ENCODE data around the gene COL7A1.

The COL7A1 gene

DNA sequence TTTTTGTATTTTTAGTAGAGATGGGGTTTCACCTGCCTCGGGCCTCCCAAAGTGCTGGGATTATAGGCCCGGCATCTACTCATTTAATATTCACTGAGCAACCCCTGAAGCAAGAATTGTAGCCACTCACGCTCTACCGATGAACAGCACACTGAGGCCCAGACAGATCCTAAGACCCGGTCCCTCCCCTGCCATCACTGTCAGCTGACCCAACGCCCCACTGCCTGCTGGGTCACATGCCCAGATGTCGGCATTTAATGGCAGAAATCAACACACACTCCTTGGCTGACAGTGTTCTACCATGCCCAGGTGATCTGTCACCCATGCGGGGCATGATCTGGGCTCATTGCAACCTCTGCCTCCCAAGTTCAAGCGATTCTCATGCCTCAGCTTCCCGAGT, 29.6 kb upstream of the COL7A1 start:
- H3K4me3 ChIP-seq, result no peak overlapping the region
- H3K9ac ChIP-seq (ENCODE audit: insufficient read length), result no peak overlapping the region
- H3K36me3 ChIP-seq (ENCODE audit: insufficient read depth, low read length), result no peaks in the 10 kb centered on the region
- TF ChIP-seq EZH2 (IDR thresholded peaks at IDR 0.05), result no peak
- TF ChIP-seq FOXP2 (optimal IDR thresholded peaks at IDR 0.05; ENCODE audit: control extremely low read depth, extremely low read length, insufficient read depth), result no peak
- TF ChIP-seq POLR2AphosphoS5 (IDR thresholded peaks at IDR 0.05; ENCODE audit: borderline replicate concordance, low read depth, low read length), result no peak
- H3K27ac ChIP-seq, result no peak overlapping the region
- H3K9me3 ChIP-seq (ENCODE audit: low read depth, low read length), result no peaks in the 10 kb centered on the region
- no peak for DNase-seq (ENCODE audit: low read depth, low spot score)

DNA sequence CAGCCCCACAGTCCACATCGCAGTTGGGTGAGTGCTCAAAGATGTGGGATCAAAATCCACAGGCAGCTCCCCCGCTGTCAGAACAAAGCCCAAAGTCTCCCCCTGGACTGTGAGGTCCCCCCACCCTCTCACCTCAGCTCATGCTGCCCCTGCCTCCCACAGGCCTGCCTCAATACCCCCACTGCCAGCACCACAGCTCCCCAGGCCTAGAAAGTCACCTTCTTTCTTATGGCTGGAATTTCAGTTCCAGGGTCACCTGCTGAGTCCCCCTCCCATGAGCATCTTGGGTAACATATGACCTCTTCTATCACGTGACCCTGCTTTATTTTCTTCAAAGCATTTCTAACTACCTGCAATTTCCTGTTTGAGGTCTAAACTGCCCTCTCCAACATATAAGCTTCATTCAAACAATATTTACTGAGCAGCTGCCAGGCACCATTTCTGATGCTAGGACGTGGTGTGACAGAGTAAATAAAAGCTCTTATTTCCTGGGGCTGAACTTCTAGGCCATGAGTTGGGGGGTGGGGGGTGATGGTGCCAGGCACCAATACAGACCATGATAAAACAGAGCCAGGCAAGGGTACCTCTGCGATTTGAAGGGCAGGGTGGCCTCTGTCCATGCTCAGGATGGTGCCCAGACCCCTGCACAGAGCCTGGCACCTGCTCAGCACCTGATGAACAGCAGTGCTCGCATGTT, 28.9 kb upstream of the COL7A1 start:
- DNase-seq (ENCODE audit: low read depth, low spot score), result no peak
- no peak overlapping the region for H3K27ac ChIP-seq
- no peaks in the 10 kb centered on the region for H3K36me3 ChIP-seq (ENCODE audit: insufficient read depth, low read length)
- H3K9ac ChIP-seq (ENCODE audit: insufficient read length), result no peak overlapping the region
- no peaks in the 10 kb centered on the region for H3K9me3 ChIP-seq (ENCODE audit: low read depth, low read length)
- TF ChIP-seq EZH2 (IDR thresholded peaks at IDR 0.05), result no peak
- no peak for TF ChIP-seq POLR2AphosphoS5 (IDR thresholded peaks at IDR 0.05; ENCODE audit: borderline replicate concordance, low read depth, low read length)
- no peak for TF ChIP-seq FOXP2 (optimal IDR thresholded peaks at IDR 0.05; ENCODE audit: control extremely low read depth, extremely low read length, insufficient read depth)
- no peak overlapping the region for H3K4me3 ChIP-seq

DNA sequence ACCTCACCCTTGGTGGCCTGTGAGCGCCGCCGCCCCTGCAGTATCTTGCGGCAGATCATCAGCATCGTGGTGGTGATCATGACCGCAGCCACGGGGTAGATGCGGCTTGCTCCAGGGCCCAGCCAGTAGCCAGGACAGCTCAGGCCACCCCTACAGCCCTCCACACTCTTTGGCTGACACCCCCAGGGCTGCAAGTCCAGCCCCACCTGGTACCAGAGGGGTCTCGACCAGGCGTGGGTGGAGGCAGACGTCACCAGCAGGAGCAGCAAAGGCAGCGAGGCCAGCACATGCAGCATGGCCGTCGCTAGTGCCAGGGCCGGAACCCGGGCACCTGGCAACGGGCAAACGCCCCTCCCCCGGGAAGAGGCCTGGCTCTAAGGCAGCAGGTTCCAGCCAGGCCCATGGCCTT, 26.3 kb upstream of the COL7A1 start, which contains the start of gene TMEM89:
TMEM89 (minus strand) TSS at position 309 of the 409 bp plus-strand sequence; CDS start at position 296, 13 bp downstream.
- Histone ChIP-seq H3K9ac (ENCODE audit: insufficient read length) (no peak within 1 kb of the TSS), H3K27ac (no peak within 1 kb of the TSS), H3K9me3 (ENCODE audit: low read depth, low read length) (no peaks in the 10 kb centered on the region), H3K36me3 (ENCODE audit: insufficient read depth, low read length) (no peaks in the 10 kb centered on the region), H3K4me3 (no peak within 1 kb of the TSS)
- DNase-seq (ENCODE audit: low read depth, low spot score), result no peak
- TF ChIP-seq FOXP2 (optimal IDR thresholded peaks at IDR 0.05; ENCODE audit: control extremely low read depth, extremely low read length, insufficient read depth), result no peak
- no peak for TF ChIP-seq POLR2AphosphoS5 (IDR thresholded peaks at IDR 0.05; ENCODE audit: borderline replicate concordance, low read depth, low read length)

DNA sequence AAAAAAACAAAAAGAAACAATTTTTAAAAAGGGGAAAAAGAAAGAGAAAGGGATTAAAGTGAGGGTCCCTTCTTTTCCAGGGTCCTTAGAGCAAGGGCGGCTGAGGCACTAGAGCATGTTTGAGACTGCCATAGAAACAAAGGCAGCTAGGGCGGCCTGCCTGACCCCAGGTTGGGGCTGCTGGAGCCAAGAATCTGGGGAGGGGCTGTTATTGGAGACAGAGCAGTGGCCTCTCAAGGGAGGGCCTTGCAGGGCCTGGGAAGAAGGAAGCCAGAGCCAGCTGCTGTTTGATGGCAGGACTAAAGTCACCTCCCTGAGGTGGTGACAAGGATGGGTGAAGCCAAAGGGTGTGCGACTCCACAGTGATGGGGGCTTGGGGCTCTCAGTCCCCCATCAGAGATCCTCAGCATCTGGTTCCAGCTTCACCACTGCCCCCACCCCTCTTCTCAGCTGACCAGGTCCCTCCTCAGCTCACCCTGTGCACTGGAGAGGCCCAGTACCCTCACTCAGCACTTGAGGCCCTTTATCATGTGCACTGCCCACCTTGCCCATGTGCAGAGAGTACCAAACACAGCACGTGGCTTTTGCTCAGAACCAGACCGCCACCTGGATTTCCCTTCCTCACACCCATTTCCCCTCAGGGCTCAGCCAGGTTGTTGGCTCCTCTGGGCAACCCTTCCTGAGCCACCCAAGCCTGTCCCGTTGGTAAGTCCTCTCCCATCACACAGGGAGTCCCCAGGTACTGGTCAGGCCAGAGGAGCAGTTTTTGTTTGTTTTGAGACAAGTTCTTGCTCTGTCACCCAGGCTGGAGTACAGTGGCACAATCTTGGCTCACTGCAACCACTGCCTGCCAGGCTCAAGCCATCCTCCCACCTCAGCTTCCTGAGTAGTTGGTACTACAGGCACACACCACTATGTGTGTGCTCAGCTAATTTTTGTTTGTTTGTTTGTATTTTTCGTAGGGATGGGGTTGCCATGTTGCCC, 24.7 kb upstream of the COL7A1 start:
- Histone ChIP-seq H3K36me3 (ENCODE audit: insufficient read depth, low read length) (no peaks in the 10 kb centered on the region), H3K9me3 (ENCODE audit: low read depth, low read length) (no peaks in the 10 kb centered on the region), H3K27ac (no peak overlapping the region), H3K4me3 (no peak overlapping the region), H3K9ac (ENCODE audit: insufficient read length) (no peak overlapping the region)
- TF ChIP-seq EZH2 (IDR thresholded peaks at IDR 0.05) (no peak), POLR2AphosphoS5 (IDR thresholded peaks at IDR 0.05; ENCODE audit: borderline replicate concordance, low read depth, low read length) (no peak), FOXP2 (optimal IDR thresholded peaks at IDR 0.05; ENCODE audit: control extremely low read depth, extremely low read length, insufficient read depth) (no peak)
- DNase-seq (ENCODE audit: low read depth, low spot score), result no peak

DNA sequence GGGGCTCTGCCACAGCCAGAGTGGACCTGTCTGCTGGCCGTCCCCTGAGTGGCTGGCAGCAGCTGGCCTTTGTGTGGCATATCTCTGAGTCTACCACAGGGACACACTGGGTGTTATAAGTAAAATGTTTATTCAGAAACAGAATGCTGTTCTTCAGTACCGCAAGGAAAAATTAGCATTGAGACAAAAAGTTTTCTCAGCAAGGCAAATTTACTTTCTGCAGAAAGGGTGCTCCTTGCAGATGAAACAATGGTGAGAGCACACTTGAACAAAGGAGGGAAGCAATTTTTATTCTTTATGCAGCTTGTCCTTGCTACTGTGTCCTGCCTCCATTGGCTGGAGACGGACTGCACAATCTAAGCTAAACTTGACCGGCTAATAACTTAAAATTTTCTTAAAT, 22.4 kb upstream of the COL7A1 start:
- no peak for DNase-seq (ENCODE audit: low read depth, low spot score)
- TF ChIP-seq FOXP2 (optimal IDR thresholded peaks at IDR 0.05; ENCODE audit: control extremely low read depth, extremely low read length, insufficient read depth), result no peak
- TF ChIP-seq EZH2 (IDR thresholded peaks at IDR 0.05), result no peak
- TF ChIP-seq POLR2AphosphoS5 (IDR thresholded peaks at IDR 0.05; ENCODE audit: borderline replicate concordance, low read depth, low read length), result no peak
- Histone ChIP-seq H3K9ac (ENCODE audit: insufficient read length) (no peak overlapping the region), H3K36me3 (ENCODE audit: insufficient read depth, low read length) (no peaks in the 10 kb centered on the region), H3K4me3 (no peak overlapping the region), H3K27ac (no peak overlapping the region), H3K9me3 (ENCODE audit: low read depth, low read length) (no peaks in the 10 kb centered on the region)

DNA sequence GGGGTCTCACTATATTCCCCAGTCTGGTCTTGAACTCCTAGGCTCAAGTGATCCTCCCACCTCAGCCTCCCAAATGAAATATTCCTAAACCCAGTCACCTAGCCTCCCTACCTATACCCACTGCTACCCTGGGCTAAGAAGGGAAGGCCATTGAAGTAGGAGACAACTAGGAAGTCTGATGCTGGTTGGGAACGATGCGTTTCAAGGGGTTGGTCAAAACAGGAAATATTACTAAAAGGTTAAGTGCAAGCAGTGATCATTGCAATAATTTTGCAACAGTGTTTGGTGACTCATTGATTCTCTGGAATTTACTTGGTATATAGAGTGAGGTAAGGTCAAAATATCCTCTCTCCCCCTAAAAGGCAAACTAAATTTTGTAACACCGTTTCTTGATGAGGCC, 18.9 kb upstream of the COL7A1 start:
- H3K4me3 ChIP-seq, result no peak overlapping the region

DNA sequence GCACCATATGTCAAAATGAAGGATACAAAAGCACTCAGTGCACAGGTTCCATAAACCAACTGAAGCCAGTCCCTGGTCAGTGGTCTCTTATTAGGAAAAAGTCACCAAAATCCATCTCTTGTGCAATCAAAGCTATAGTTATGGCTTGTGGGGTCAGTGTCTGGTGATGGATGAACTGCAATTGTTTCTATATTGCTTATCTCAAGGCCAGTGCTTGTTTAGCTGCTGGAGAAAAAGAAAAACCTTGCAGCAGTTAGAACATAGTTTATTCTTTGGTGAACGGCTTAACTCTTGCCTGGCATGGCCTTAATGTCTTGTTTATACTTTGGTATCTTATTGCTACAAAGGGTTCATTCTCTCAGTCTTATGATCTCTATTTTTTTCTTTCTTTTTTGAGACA, 17.2 kb upstream of the COL7A1 start:
- Histone ChIP-seq H3K4me3 (no peak overlapping the region), H3K27ac (no peak overlapping the region), H3K9ac (ENCODE audit: insufficient read length) (no peak overlapping the region), H3K36me3 (ENCODE audit: insufficient read depth, low read length) (peaks cover 5% of the 10 kb centered on the region; the same call in 1 of the 2 replicates), H3K9me3 (ENCODE audit: low read depth, low read length) (no peaks in the 10 kb centered on the region)
- no peak for DNase-seq (ENCODE audit: low read depth, low spot score)
- no peak for TF ChIP-seq FOXP2 (optimal IDR thresholded peaks at IDR 0.05; ENCODE audit: control extremely low read depth, extremely low read length, insufficient read depth)
- no peak for TF ChIP-seq POLR2AphosphoS5 (IDR thresholded peaks at IDR 0.05; ENCODE audit: borderline replicate concordance, low read depth, low read length)
- TF ChIP-seq EZH2 (IDR thresholded peaks at IDR 0.05), result no peak

More for the DNA sequence above, 18.9 kb upstream of the COL7A1 start:
- H3K36me3 ChIP-seq (ENCODE audit: insufficient read depth, low read length), result no peaks in the 10 kb centered on the region
- H3K9ac ChIP-seq (ENCODE audit: insufficient read length), result no peak overlapping the region
- TF ChIP-seq FOXP2 (optimal IDR thresholded peaks at IDR 0.05; ENCODE audit: control extremely low read depth, extremely low read length, insufficient read depth), result no peak
- TF ChIP-seq POLR2AphosphoS5 (IDR thresholded peaks at IDR 0.05; ENCODE audit: borderline replicate concordance, low read depth, low read length), result no peak
- no peak for TF ChIP-seq EZH2 (IDR thresholded peaks at IDR 0.05)
- no peak for DNase-seq (ENCODE audit: low read depth, low spot score)
- H3K9me3 ChIP-seq (ENCODE audit: low read depth, low read length), result no peaks in the 10 kb centered on the region
- H3K27ac ChIP-seq, result no peak overlapping the region

Data from SK-N-MC (cell line).